Fibroblast of skin of abdomen (primary cell): ENCODE data around the gene TMEM185A. TPM values are rescaled to one million over a fixed set of nuclear protein-coding genes. Genes with fewer than 3 reads are reported as not detected.
"Not testable (repeated sequence)": the region's sequence is repeated elsewhere in the genome, so short reads cannot be mapped to it uniquely, and the experiment has no call there.

Experiments
- DNase-seq: peaks from one replicate; pipeline ENCODE4 v3.0.0-alpha.2; 2013
- polyA plus RNA-seq, 2 experiments: library from polyadenylated mRNA; unstranded; fragments of 120-200 nt; gene quantifications; one replicate each; pipeline ENCODE4 v1.2.1, GENCODE V29; 2013; ENCODE audit not compliant: insufficient read length in 2 of 2

The TMEM185A gene
- 22.4 TPM for polyA plus RNA-seq (2013, experiment 1 of 2; ENCODE audit: insufficient read length)
- polyA plus RNA-seq (2013, experiment 2 of 2; ENCODE audit: insufficient read length), result 23.0 TPM

DNA sequence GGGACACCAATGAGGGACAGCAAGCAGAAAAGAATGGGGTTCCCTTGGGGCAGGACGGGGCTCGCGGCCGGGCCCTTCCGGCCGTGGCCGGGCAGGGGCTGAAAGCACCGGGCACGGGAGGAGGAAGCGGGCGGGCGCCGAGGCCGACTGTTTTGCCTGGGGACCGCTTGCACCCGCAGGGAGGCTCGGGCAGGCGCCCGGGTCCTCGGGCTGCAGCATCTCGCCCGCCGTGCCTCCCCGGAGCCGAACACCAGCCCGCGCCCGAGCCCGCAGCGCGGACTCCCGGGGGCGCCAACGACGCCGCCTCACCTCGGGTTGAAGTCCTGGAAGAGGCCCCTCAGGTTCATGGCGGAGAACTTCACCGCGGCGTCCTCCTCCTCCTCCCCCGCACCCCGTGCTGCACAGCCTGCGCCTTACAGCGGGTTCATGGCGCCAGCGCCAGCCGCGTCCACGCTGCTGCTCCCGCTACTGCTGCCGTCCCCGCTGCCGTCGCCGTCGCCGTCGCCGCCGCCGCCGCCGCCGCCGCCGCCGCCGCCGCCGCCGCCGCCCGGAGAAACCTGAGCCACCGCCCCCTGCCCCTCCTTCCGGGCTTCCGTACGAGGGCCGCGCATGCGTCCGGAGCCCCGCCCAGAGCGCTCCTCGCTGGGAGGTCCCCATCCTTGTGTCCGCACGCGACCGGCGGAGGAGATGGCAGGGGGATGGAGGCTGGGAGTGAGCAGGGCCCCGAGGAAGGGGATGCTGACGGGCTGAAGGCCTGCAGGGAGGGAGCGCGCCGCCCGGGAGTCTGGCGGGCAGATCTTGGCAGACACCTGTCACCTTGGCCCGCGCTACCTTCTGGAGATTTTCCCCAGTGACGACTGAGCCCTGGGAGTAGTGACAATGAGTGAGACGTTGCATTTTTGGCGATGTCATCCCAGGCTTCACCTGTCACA lies at the start of gene TMEM185A:
TMEM185A (minus strand) TSS at position 559 of the 932 bp plus-strand sequence; CDS start at position 347, 212 bp downstream.
- peak; percentile 51 for DNase-seq

GRCh38 chrX:149681182-149681581 lies 49.6 kb upstream of the TMEM185A start:
- no peak for DNase-seq

DNA sequence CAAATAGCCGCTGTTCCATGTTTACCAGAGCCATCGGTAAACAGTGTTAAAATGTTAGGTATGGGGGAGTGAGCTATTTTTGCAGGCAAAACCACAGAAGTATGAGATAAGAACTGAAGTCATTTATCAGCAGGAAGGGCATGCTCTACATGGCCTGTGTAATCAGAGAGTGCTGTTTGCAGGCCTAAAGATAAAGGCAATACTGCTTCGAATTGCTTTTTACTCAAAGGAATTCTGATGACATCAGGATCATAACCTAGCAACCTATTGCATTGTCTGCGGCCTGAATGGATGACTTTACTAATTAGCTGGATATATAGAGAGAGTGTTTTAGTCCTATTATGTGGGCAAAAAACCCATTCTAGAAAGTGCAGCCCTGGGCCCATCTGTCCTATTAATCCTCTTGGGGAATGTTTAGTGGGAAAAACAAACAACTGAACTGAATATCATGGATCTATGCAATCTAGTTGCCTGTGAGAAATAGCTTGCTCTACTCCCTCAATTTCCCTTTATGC lies 47.6 kb upstream of the TMEM185A start:
- DNase-seq, result not testable (repeated sequence)

- DNase-seq, result not testable (repeated sequence)
Measured at GRCh38 chrX:149675554-149675953, 44.0 kb upstream of the TMEM185A start.

DNA sequence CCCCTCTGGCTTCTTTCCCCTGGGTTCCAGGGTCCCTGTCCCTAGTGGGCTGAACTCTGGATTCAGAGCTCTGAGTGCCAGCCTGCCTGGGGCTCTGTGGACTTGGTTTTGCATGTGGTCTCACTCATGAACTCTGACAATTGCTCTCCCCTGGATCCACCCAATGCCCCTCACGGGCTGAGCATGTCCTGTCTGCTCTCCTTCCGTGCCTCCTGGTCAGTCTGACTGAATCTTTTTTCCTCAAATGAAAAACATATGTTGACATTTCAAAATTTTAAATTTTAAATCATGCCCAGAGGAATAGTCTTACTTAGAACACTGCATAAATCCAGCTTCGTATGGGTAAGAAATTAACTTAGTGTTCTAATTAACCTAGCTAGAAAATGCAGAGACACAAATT lies 43.5 kb upstream of the TMEM185A start:
- DNase-seq, result not testable (repeated sequence)

GRCh38 chrX:149660613-149661012 lies 29.0 kb upstream of the TMEM185A start:
- DNase-seq, result not testable (repeated sequence)

- not testable (repeated sequence) for DNase-seq
Measured at GRCh38 chrX:149656260-149656884, 24.8 kb upstream of the TMEM185A start.

- no peak for DNase-seq
Measured at GRCh38 chrX:149652232-149652981, 20.8 kb upstream of the TMEM185A start.

GRCh38 chrX:149650162-149650561 lies 18.6 kb upstream of the TMEM185A start:
- DNase-seq, result no peak

DNA sequence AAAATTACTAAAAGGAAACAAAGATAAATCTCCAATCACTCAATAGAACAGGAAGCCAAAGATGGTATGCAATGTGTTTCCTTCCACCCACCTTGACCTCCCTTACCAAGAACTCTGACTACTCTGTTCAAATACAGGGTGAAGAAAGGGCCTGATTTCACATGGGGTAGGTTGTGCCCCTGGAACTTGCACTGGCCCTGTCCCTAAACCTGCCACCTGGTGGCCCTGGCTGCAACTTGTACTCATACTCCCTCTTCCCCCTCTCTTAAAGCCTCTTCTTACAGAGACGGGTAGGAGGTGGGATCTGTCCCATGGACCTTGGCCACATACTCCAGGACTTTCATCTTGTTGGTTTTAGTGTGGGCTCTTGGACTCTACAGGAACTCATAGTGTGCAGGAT lies 17.3 kb upstream of the TMEM185A start:
- DNase-seq, result no peak

GRCh38 chrX:149647505-149647904 lies 15.9 kb upstream of the TMEM185A start:
- no peak for DNase-seq

GRCh38 chrX:149643496-149643895 lies 11.9 kb upstream of the TMEM185A start:
- no peak for DNase-seq

GRCh38 chrX:149641835-149642234 lies 10.2 kb upstream of the TMEM185A start:
- DNase-seq, result peak; percentile 65

GRCh38 chrX:149641432-149641831 lies 9.8 kb upstream of the TMEM185A start:
- no peak for DNase-seq

GRCh38 chrX:149639568-149639967 lies 8.0 kb upstream of the TMEM185A start:
- DNase-seq, result no peak

DNA sequence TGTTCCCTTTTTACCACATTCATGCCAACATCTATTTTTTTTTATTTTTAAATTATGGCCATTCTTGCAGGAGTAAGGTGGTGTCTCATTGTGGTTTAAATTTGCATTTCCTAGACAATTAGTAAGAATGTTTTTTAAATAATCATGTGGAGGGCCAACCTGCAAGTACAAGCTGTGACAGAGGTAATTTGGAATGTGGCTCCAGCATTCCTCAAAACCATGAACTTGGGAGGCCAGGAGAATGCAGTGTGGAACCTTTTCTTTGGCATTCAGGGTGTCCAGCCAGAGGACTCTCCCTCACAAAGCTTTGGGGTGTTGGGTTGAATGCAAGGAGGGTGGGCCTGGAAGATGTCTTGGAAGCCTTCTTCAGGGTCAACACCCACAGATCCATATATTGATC lies 7.3 kb upstream of the TMEM185A start:
- DNase-seq, result peak; percentile 68

DNA sequence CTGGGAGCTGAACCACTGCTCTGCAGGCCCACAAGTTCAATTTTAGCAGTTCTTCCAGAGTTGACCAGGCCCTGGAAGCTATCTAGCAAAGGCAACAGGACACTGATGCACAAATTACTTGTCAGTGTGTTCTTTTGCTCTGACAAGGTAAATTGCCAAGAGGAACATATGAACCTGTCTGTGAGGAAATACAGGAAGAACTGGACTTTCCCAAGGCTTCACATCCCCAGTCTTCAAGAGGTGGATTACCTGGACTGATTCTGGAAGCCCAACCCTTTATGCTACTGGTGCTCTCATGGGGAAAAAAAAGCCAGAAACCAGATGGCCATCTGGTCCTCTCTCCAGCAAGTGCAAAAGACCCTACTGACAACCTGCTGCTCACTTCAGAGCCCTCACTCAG lies 1.9 kb upstream of the TMEM185A start:
- DNase-seq, result no peak

GRCh38 chrX:149630681-149631233 lies 835 bp downstream of the TMEM185A start:
- peak; percentile 13 for DNase-seq

DNA sequence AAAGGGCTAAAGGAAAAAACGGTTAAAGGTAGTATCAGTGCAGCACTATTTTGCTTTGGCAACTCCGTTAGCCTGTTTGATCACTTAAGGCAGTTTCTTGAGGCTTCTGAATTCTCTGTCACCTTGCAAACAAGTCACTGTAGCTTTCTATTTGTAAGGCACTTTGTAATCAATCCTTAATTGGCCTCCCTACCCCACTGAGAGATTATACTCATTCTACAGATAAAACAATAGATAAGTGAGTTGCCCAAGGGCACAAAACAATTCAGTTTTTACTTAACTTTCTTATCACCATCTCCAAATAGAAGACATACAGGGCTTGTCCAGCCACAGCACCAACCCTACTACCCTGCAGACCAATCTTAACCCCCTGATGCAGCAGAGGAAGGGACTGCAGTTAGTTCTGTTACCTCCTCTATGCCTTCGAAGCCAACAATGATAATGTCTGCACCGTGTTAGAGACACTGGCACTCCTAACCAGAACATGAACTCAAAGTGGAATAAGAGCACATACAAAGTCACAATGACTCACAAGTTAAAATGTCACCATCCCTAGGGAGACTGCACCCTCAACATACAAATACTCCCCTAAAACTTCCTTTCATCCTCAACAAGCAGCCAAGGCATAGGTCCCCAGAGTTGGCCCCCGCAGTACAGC lies 1.7 kb downstream of the TMEM185A start:
- no peak for DNase-seq

GRCh38 chrX:149628768-149629167 lies 2.8 kb downstream of the TMEM185A start:
- DNase-seq, result no peak

DNA sequence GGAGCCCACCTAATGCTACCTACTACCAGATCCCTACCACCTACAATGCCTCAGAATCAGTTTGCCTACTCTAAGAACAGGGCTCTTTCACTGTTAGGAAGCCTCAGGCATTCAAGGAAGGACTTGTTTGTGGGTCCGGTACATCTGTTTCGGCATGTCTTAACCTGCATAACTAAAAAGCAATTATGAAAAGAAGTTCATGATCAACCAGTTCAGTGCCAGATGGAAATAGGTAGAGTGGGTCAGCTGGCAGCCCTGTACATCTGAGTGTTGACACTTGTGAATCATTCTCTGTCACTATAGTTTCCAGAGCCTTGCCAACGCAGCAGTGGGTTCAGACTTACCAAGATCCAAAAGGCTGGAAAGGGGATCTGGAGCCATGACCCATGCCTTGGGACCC lies 3.3 kb downstream of the TMEM185A start:
- no peak for DNase-seq

- not testable (repeated sequence) for DNase-seq
Measured at GRCh38 chrX:149626829-149627228, 4.8 kb downstream of the TMEM185A start.
